ENCODE measurements around the gene APOL3. TPM values are rescaled to one million over a fixed set of nuclear protein-coding genes. Genes with fewer than 3 reads are reported as not detected.
A peak's percentile ranks its signal among the peaks of the same experiment; 100 is the strongest.
"Not testable (repeated sequence)": the region's sequence is repeated elsewhere in the genome, so short reads cannot be mapped to it uniquely, and the experiment has no call there.

The APOL3 gene
- total and polyA plus RNA-seq, 5 donors, result 22.9 to 33.1 (median 25.4) TPM

DNA sequence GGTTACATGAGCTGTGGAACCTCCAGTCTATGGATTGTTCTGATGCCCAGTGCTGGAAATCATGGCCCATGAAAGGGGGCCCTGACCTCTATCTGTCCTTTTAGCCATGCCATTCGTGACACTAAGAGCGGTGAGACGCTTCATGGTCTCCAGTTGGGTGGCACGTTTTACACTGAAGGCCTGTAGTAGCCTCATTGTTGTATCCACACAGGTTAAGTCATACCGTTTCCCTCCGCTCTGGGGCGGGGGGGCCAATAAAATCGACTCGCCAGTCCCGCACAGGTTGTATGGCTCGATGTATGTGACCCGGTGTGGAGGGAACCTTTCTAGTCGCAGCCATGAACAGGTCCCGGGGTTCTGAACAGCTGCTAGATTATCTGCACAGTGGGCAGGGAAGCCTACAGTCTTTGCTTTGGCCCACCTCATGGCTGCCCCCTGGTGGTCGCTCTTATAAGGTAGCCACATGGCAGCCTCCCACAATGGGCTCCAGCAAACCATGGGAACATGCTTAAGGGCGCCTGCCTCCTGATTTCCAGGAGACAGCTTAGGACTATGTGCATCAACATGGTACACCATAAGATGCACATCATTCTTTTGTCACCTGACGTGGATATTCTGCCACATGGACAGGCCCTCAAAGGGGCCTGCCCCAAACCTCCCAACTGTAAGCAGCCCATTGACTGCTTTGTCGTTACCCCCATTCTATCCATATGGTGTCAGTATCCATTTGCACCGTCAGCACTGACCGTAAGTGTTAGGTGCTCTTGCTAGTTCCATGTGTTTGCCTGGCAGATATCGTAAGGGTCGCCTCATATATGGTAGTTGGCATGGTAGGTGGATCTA lies 19.7 kb upstream of the APOL3 start:
- peaks cover 7% of the 10 kb centered on the region for H3K4me1 ChIP-seq (ENCODE audit: control insufficient read depth, insufficient read depth, low read length)
- no peak overlapping the region for H3K27ac ChIP-seq (ENCODE audit: low read length)
- ATAC-seq (peak; percentile 88 to 90), DNase-seq (peak; percentile 87 to 97 (median 92))
- H3K27me3 ChIP-seq (ENCODE audit: control insufficient read depth, insufficient read depth), result no peaks in the 10 kb centered on the region
- H3K4me3 ChIP-seq (ENCODE audit: low read length), result no peak overlapping the region
- no peaks in the 10 kb centered on the region for H3K9me3 ChIP-seq (ENCODE audit: control insufficient read depth, low read length)
- intact Hi-C loops (cut with DNase I), result loop anchor here in 3 of 4 donors (5.0 kb wide), 2 partner anchors 33 to 38 kb away; no protein-coding TSS in a partner anchor
- 55% methylated on average over 22 of the region's 22 CpGs for WGBS

DNA sequence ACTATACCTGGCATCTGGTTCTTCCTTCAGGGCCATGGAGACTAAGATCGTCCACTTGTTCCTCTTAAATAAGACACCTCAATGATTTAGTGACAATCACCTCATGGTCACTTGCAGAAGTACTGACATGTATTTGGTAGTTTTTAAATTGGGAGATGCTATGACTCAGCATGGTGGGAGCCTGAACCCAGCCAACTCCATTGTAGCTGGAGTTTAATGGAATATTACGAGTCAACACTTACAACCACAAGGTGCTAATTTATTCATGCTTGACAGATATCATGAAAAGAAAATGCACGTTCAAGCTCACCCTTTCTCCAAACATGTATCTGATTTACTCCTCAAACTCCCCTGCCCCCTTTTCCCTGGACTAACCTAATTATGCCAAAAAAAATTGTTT lies 16.6 kb upstream of the APOL3 start:
- intact Hi-C loops (cut with DNase I), result no loop called here
- peaks cover 2% of the 10 kb centered on the region for H3K4me1 ChIP-seq (ENCODE audit: control insufficient read depth, insufficient read depth, low read length)
- ATAC-seq (no peak), DNase-seq (no peak)
- no peaks in the 10 kb centered on the region for H3K27me3 ChIP-seq (ENCODE audit: control insufficient read depth, insufficient read depth)
- WGBS, result 77% methylated on average over 3 of the region's 3 CpGs
- H3K27ac ChIP-seq (ENCODE audit: low read length), result no peak overlapping the region
- no peaks in the 10 kb centered on the region for H3K9me3 ChIP-seq (ENCODE audit: control insufficient read depth, low read length)
- no peak overlapping the region for H3K4me3 ChIP-seq (ENCODE audit: low read length)

DNA sequence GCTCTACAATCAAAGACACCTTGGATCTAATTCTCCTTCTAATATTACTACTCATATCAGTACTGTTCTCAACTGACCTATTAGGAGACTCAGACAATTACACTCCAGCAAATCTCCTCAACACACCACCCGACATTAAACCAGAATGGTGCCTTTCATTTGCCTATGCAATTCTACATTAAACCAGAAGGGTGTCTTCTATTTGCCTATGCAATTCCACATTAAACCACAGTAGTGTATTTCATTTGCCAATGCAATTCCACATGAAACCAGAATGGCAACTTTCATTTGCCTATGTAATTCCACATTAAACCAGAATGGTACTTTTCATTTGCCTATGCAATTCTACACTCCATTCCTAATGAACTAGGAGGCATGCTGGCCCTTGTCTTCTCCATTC lies 15.3 kb upstream of the APOL3 start:
- Histone ChIP-seq H3K27ac (ENCODE audit: low read length) (no peak overlapping the region), H3K4me3 (ENCODE audit: low read length) (no peak overlapping the region), H3K9me3 (ENCODE audit: control insufficient read depth, low read length) (no peaks in the 10 kb centered on the region), H3K4me1 (ENCODE audit: control insufficient read depth, insufficient read depth, low read length) (peaks cover 2% of the 10 kb centered on the region), H3K27me3 (ENCODE audit: control insufficient read depth, insufficient read depth) (no peaks in the 10 kb centered on the region)
- WGBS, result 48% methylated on average over 1 of the region's 1 CpG
- ATAC-seq, result no peak
- intact Hi-C loops (cut with DNase I), result no loop called here
- no peak for DNase-seq

DNA sequence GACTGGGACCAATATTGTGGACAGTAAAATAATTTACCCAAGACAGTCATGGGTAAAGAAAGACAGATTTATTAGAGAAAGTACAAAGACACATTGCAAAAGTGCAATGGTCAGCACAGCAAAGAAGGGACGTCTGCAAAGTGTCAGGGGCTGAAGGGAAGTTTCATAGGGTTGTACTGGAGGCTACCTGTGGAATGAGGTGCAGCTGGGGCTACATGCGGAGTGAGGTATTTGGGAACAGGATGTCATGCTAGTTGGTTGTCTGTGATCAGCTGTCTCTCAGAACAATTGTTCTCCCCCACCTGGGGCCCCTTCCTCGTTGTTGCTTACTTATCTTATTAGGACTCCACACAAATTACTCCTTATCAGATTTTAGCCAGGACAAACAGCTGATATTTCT lies 11.4 kb upstream of the APOL3 start:
- Histone ChIP-seq H3K4me3 (ENCODE audit: low read length) (no peak overlapping the region), H3K27ac (ENCODE audit: low read length) (no peak overlapping the region), H3K9me3 (ENCODE audit: control insufficient read depth, low read length) (no peaks in the 10 kb centered on the region), H3K4me1 (ENCODE audit: control insufficient read depth, insufficient read depth, low read length) (no peaks in the 10 kb centered on the region), H3K27me3 (ENCODE audit: control insufficient read depth, insufficient read depth) (no peaks in the 10 kb centered on the region)
- intact Hi-C loops (cut with DNase I), result no loop called here
- DNase-seq (no peak), ATAC-seq (no peak)
- 47% methylated on average over 3 of the region's 3 CpGs for WGBS

DNA sequence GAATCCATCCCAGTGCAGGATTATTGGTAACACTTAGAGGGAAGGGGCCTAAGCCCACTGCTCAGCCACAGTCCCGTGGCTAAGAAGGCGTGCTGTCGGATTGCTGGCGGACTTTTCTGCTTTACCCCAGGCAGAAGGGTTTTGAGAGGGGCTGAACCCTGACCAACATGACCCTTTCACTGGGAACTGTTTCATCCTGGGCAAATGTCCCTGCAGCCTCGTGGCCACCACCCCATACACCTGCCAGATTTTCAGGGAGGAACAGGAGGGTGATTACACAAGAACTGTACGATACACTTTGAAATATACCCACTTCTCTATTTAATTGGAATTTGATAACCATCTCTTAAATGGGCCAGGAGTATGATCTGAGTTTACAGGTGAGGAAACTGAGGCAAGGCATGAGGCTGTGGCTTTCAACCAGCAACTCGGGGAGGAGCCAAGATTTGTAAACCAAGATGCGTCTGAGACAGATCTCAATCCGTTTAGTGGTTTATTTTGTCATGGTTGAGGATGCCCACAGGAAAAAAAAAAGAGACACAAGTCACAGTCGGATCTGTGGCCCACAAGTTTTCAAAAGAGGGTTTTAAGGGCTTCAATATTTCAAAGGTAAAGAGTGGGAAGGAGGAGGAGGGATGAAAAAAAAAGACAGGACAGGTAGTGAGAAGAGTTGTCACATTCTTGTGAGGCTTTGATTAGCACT lies 6.1 kb upstream of the APOL3 start:
- WGBS, result 83% methylated on average over 10 of the region's 10 CpGs
- Histone ChIP-seq H3K4me3 (ENCODE audit: low read length) (no peak overlapping the region), H3K27ac (ENCODE audit: low read length) (no peak overlapping the region), H3K4me1 (ENCODE audit: control insufficient read depth, insufficient read depth, low read length) (no peaks in the 10 kb centered on the region), H3K9me3 (ENCODE audit: control insufficient read depth, low read length) (no peaks in the 10 kb centered on the region), H3K27me3 (ENCODE audit: control insufficient read depth, insufficient read depth) (no peaks in the 10 kb centered on the region)
- intact Hi-C loops (cut with DNase I), result no loop called here
- ATAC-seq (no peak), DNase-seq (no peak)

DNA sequence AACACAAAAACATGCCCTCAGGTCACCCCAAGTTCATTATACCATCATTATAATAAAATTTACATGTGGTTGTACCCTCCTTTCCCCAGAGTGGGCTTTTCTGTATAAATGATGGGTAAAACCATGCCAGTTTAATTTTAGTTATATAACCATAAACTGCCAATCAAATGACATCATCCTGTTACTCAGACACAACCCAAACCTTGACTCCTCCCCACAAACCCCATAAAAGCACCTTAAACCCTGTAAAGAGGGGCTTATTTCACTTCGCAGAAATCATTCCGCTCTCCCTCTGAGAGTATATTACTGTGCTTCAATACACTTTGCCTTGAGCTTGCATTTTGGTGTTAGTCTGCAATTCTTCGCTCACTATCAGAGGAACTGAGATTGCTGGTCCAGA lies 5.5 kb upstream of the APOL3 start:
- H3K27me3 ChIP-seq (ENCODE audit: control insufficient read depth, insufficient read depth), result no peaks in the 10 kb centered on the region
- DNase-seq, result no peak
- H3K4me1 ChIP-seq (ENCODE audit: control insufficient read depth, insufficient read depth, low read length), result peaks cover 4% of the 10 kb centered on the region
- no peak overlapping the region for H3K27ac ChIP-seq (ENCODE audit: low read length)
- intact Hi-C loops (cut with DNase I), result no loop called here
- H3K9me3 ChIP-seq (ENCODE audit: control insufficient read depth, low read length), result no peaks in the 10 kb centered on the region
- no peak for ATAC-seq
- H3K4me3 ChIP-seq (ENCODE audit: low read length), result no peak overlapping the region
- WGBS, result 98% methylated on average over 3 of the region's 3 CpGs

DNA sequence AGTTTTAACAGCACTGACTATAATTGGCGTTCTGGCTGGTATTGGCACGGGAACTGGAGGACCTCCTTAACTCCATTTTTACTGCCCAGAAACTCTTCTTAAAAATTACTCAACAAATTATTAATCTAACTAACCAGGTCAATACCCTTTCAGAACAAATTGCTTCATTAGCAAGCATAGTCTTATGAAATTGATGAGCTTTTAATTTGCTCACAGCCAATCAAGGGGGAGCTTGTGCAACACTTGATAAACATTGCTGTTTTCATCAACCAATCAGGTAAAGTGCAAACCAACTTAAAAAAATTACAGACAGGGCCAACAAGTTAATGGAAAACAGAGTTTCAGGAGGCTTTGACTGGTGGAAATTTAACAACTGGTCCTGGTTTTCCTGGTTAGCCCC lies 4.6 kb upstream of the APOL3 start:
- ATAC-seq, result no peak
- H3K9me3 ChIP-seq (ENCODE audit: control insufficient read depth, low read length), result no peaks in the 10 kb centered on the region
- H3K27me3 ChIP-seq (ENCODE audit: control insufficient read depth, insufficient read depth), result no peaks in the 10 kb centered on the region
- no peak for DNase-seq
- intact Hi-C loops (cut with DNase I), result no loop called here
- peaks cover 4% of the 10 kb centered on the region for H3K4me1 ChIP-seq (ENCODE audit: control insufficient read depth, insufficient read depth, low read length)
- H3K4me3 ChIP-seq (ENCODE audit: low read length), result no peak overlapping the region
- WGBS, result 88% methylated on average over 2 of the region's 2 CpGs
- no peak overlapping the region for H3K27ac ChIP-seq (ENCODE audit: low read length)

DNA sequence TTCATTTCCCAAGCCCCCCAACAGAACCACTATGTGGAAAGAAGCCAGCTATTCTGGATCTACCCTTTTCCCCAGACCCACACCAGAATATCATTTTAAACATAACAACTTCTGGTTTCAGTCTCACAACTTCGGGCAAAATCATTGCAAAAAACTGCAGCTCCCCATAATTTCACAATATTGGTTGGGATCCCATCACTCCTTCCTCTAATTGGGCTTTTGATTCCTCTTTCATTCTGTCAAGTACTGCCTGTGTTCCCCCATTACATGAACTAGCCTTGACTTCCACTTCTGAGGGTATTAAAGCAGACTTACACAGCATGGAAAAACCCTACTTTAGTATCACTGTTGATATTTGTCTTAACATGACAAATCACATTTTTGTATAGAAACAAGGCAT lies 4.1 kb upstream of the APOL3 start:
- Histone ChIP-seq H3K4me1 (ENCODE audit: control insufficient read depth, insufficient read depth, low read length) (peaks cover 4% of the 10 kb centered on the region), H3K9me3 (ENCODE audit: control insufficient read depth, low read length) (no peaks in the 10 kb centered on the region), H3K27me3 (ENCODE audit: control insufficient read depth, insufficient read depth) (no peaks in the 10 kb centered on the region), H3K27ac (ENCODE audit: low read length) (no peak overlapping the region), H3K4me3 (ENCODE audit: low read length) (no peak overlapping the region)
- DNase-seq (no peak), ATAC-seq (no peak)
- WGBS, result 89% methylated on average over 1 of the region's 1 CpG
- intact Hi-C loops (cut with DNase I), result no loop called here

DNA sequence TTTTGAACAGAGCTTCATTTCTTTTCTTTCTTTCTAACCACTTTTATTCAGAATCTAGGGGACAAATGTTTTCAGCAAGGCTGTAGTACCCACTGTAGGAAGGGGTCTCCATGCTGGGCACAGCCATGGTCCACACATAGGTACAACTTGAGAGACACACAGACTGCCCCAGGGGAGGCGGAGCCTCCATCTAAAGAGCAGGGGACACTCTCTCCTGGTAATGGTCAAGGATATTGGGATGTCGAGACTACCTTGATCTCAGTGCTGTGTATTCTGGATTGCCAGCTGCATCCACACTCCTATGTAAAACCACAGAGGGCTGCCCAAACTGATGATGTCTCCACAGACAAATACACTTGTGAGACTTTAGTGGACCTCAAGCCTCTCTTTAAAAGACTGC lies 2.9 kb upstream of the APOL3 start:
- Histone ChIP-seq H3K9me3 (ENCODE audit: control insufficient read depth, low read length) (no peaks in the 10 kb centered on the region), H3K27me3 (ENCODE audit: control insufficient read depth, insufficient read depth) (no peaks in the 10 kb centered on the region), H3K4me1 (ENCODE audit: control insufficient read depth, insufficient read depth, low read length) (peaks cover 10% of the 10 kb centered on the region), H3K4me3 (ENCODE audit: low read length) (no peak overlapping the region), H3K27ac (ENCODE audit: low read length) (no peak overlapping the region)
- 91% methylated on average over 2 of the region's 2 CpGs for WGBS
- no peak for ATAC-seq
- intact Hi-C loops (cut with DNase I), result no loop called here
- no peak for DNase-seq

DNA sequence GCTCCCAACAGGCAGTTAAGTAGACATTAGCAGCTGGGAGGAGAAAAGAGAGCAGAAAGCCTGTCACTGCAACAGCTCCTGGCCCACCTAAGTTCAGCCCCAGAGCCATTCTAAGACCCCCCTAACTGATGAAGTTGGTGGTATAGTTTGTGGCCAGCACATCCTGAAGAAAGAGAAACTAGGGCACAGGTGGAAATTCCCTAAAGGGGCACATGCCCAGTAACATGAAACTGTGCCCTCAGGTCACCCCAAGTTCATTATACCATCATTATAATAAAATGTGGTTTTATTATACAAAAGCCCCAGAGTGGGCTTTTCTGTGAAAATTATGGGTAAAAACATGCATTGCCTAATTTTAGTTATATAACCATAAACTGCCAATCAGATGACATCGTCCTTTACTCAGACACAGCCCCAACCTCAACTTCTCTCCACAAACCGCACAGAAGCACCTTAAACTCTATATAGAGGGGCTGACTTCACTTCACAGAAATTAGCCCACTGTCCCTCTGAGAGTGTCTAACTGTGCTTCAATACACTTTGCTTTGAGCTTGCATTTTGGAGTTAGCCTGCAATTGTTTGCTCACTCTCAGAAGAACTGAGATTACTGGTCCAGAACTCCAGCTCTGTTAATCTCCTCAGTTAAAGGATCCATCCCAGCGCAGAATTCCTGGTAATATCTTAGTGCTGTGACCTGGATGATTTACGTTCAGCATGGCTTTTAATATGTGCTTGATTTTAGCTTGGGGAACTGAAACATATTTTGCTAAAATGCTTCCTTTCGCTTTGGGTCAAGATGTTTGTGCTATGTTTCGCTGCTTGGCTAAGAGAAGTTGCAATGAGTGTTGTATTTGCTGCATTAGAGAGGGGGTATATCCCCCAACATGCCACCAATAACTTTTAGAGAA lies 1.8 kb upstream of the APOL3 start:
- no peak overlapping the region for H3K4me3 ChIP-seq (ENCODE audit: low read length)
- H3K27me3 ChIP-seq (ENCODE audit: control insufficient read depth, insufficient read depth), result no peaks in the 10 kb centered on the region
- ATAC-seq (no peak), DNase-seq (no peak)
- peaks cover 10% of the 10 kb centered on the region for H3K4me1 ChIP-seq (ENCODE audit: control insufficient read depth, insufficient read depth, low read length)
- 78% methylated on average over 6 of the region's 6 CpGs for WGBS
- intact Hi-C loops (cut with DNase I), result no loop called here
- H3K9me3 ChIP-seq (ENCODE audit: control insufficient read depth, low read length), result no peaks in the 10 kb centered on the region
- no peak overlapping the region for H3K27ac ChIP-seq (ENCODE audit: low read length)

DNA sequence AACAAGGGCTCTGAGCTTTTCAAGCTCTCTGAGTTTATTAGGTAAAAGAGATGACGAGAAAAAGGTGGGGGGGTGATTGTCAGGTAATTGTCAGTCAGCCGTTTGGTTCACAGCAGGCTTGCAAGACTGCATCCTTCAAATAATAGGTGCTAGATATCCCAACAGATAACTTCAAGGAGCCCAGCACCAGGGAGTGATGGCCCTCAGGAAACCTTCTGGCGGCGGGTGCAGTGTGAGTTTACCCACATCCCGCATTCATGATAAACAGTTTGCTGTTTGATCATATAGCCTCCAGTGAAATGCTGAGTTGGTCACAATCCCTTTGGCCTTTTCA lies 1.2 kb upstream of the APOL3 start:
- H3K9me3 ChIP-seq (ENCODE audit: control insufficient read depth, low read length); ATAC-seq; H3K27me3 ChIP-seq (ENCODE audit: control insufficient read depth, insufficient read depth); intact Hi-C loops (cut with DNase I); DNase-seq; H3K27ac ChIP-seq (ENCODE audit: low read length); H3K4me3 ChIP-seq (ENCODE audit: low read length): not testable (repeated sequence)
- H3K4me1 ChIP-seq (ENCODE audit: control insufficient read depth, insufficient read depth, low read length), result peaks cover 10% of the 10 kb centered on the region
- 60% methylated on average over 5 of the region's 5 CpGs for WGBS
